H9 (cell line): ENCODE results near the gene TOP1. TPM values are rescaled to one million over a fixed set of nuclear protein-coding genes. Genes with fewer than 3 reads are reported as not detected.

Source experiments
- DNase-seq: peaks from one replicate; pipeline ENCODE4 v3.0.0-alpha.2; 2017
- H2AFZ ChIP-seq: one replicate; pipeline ENCODE4 v1.6.1; 2013; ENCODE audit warnings: mild to moderate bottlenecking, low read length, control low read depth, moderate library complexity
- H2AK5ac ChIP-seq: 2 replicates; pipeline ENCODE4 v1.6.1; 2013; ENCODE audit warnings: low read length, control low read depth, mixed read lengths; ENCODE audit not compliant: insufficient read length
- H2BK120ac ChIP-seq: one replicate; pipeline ENCODE4 v1.6.1; 2013; ENCODE audit warnings: low read depth, mild to moderate bottlenecking, low read length, control low read depth, inconsistent platforms; ENCODE audit not compliant: poor library complexity, severe bottlenecking
- H2BK12ac ChIP-seq: 2 replicates; pipeline ENCODE4 v1.6.1; 2013; ENCODE audit warnings: low read length, control low read depth, mixed read lengths, low read depth; ENCODE audit not compliant: insufficient read length
- H2BK15ac ChIP-seq: 2 replicates; pipeline ENCODE4 v1.6.1; 2013; ENCODE audit warnings: low read depth, low read length, control low read depth
- H2BK20ac ChIP-seq: one replicate; pipeline ENCODE4 v1.6.1; 2013; ENCODE audit warnings: low read depth, mild to moderate bottlenecking, low read length, control low read depth, inconsistent platforms; ENCODE audit not compliant: poor library complexity, severe bottlenecking
- H2BK5ac ChIP-seq: 2 replicates; pipeline ENCODE4 v1.6.1; 2013; ENCODE audit warnings: low read length, control low read depth, mixed read lengths; ENCODE audit not compliant: insufficient read length
- H3K14ac ChIP-seq: 2 replicates; pipeline ENCODE4 v1.6.1; 2013; ENCODE audit warnings: low read length, control low read depth; ENCODE audit not compliant: insufficient read depth
- H3K18ac ChIP-seq: 2 replicates; pipeline ENCODE4 v1.6.1; 2013; ENCODE audit warnings: low read depth, mild to moderate bottlenecking, mixed read lengths, low read length, control low read depth; ENCODE audit not compliant: insufficient read length
- H3K23ac ChIP-seq: 2 replicates; pipeline ENCODE4 v1.6.1; 2013; ENCODE audit warnings: low read length, control low read depth, mixed read lengths, low read depth; ENCODE audit not compliant: insufficient read length
- H3K23me2 ChIP-seq: 2 replicates; pipeline ENCODE4 v1.6.1; 2013; ENCODE audit warnings: low read depth, mild to moderate bottlenecking, mixed read lengths, low read length, control low read depth; ENCODE audit not compliant: insufficient read length, poor library complexity, severe bottlenecking
- H3K27ac ChIP-seq: 2 replicates; pipeline ENCODE4 v1.5.1; 2013; ENCODE audit warnings: low read length, control low read depth, mixed read lengths, low read depth; ENCODE audit not compliant: insufficient read length
- H3K27me3 ChIP-seq: 2 replicates; pipeline ENCODE4 v1.6.1; 2013; ENCODE audit warnings: low read length, control low read depth, inconsistent platforms; ENCODE audit not compliant: insufficient read depth
- H3K4ac ChIP-seq: 2 replicates; pipeline ENCODE4 v1.6.1; 2013; ENCODE audit warnings: low read depth, mild to moderate bottlenecking, control low read depth, inconsistent platforms, low read length, moderate library complexity
- H3K4me1 ChIP-seq: 2 replicates; pipeline ENCODE4 v1.6.1; 2013; ENCODE audit warnings: low read length, control low read depth, inconsistent platforms; ENCODE audit not compliant: insufficient read depth
- H3K4me2 ChIP-seq: 2 replicates; pipeline ENCODE4 v1.6.1; 2013; ENCODE audit warnings: low read length, control low read depth, mixed read lengths; ENCODE audit not compliant: insufficient read length, insufficient read depth
- H3K56ac ChIP-seq: 2 replicates; pipeline ENCODE4 v1.6.1; 2013; ENCODE audit warnings: low read depth, mild to moderate bottlenecking, mixed read lengths, low read length, control low read depth; ENCODE audit not compliant: insufficient read length
- H3K79me1 ChIP-seq: 2 replicates; pipeline ENCODE4 v1.6.1; 2013; ENCODE audit warnings: low read depth, mild to moderate bottlenecking, moderate library complexity, low read length, control low read depth, inconsistent platforms; ENCODE audit not compliant: insufficient read depth, poor library complexity, severe bottlenecking
- H3K79me2 ChIP-seq: 2 replicates; pipeline ENCODE4 v1.6.1; 2013; ENCODE audit warnings: low read length, control low read depth, inconsistent platforms; ENCODE audit not compliant: insufficient read depth
- H3K9ac ChIP-seq: 2 replicates; pipeline ENCODE4 v1.6.1; 2013; ENCODE audit warnings: low read length, control low read depth, mixed read lengths; ENCODE audit not compliant: insufficient read length; ENCODE audit errors: extremely low read depth
- H3K9me3 ChIP-seq: one replicate; pipeline ENCODE4 v1.6.1; 2013; ENCODE audit warnings: low read depth, low read length, inconsistent platforms; ENCODE audit not compliant: control insufficient read depth
- H3T11ph ChIP-seq: one replicate; pipeline ENCODE4 v1.6.1; 2013; ENCODE audit warnings: mild to moderate bottlenecking, low read length, control low read depth, inconsistent platforms
- H4K20me1 ChIP-seq: one replicate; pipeline ENCODE4 v1.6.1; 2013; ENCODE audit not compliant: control insufficient read depth, insufficient read length, insufficient read depth
- H4K5ac ChIP-seq: 2 replicates; pipeline ENCODE4 v1.6.1; 2013; ENCODE audit warnings: low read depth, mild to moderate bottlenecking, mixed read lengths, low read length, control low read depth; ENCODE audit not compliant: insufficient read length
- H4K8ac ChIP-seq: replicated peaks from 2 replicates; pipeline ENCODE4 v1.6.1; 2013; ENCODE audit warnings: low read length, control low read depth, mixed read lengths, low read depth; ENCODE audit not compliant: insufficient read length
- H4K91ac ChIP-seq: 2 replicates; pipeline ENCODE4 v1.6.1; 2013; ENCODE audit warnings: low read depth, mild to moderate bottlenecking, moderate library complexity, mixed read lengths, low read length, control low read depth; ENCODE audit not compliant: insufficient read length
- H3K27ac Mint-ChIP-seq, 3 experiments: 2 replicates in 2 of 3; 3 replicates in 1 of 3; pipeline ENCODE4 v1.8.0; 2020 to 2021; ENCODE audit warnings: mixed read lengths in 3 of 3, mild to moderate bottlenecking in 1 of 3, moderate library complexity in 1 of 3
- H3K27me3 Mint-ChIP-seq: 2 replicates; pipeline ENCODE4 v1.8.0; 2021; ENCODE audit warnings: low read depth, mild to moderate bottlenecking, moderate library complexity, mixed read lengths
- H3K36me3 Mint-ChIP-seq, 3 experiments: 2 replicates in 2 of 3; 3 replicates in 1 of 3; pipeline ENCODE4 v1.8.0; 2020 to 2021; ENCODE audit warnings: low read depth in 3 of 3, mixed read lengths in 3 of 3; ENCODE audit not compliant: insufficient read depth in 1 of 3
- H3K4me1 Mint-ChIP-seq, 2 experiments: 2 replicates each; pipeline ENCODE4 v1.8.0; 2020; ENCODE audit warnings: mixed read lengths in 2 of 2
- H3K4me3 Mint-ChIP-seq, 2 experiments: 2 replicates in 1 of 2; 3 replicates in 1 of 2; pipeline ENCODE4 v1.8.0; 2020 to 2021; ENCODE audit warnings: mild to moderate bottlenecking in 2 of 2, mixed read lengths in 2 of 2, moderate library complexity in 1 of 2
- H3K9me3 Mint-ChIP-seq, 2 experiments: 2 replicates in 1 of 2; 3 replicates in 1 of 2; pipeline ENCODE4 v1.8.0; 2020; ENCODE audit warnings: mild to moderate bottlenecking in 2 of 2, mixed read lengths in 2 of 2, moderate library complexity in 1 of 2
- WGBS: extraction: QIAGEN DNeasy Blood & Tissue Kit; methylation state at CpG from one replicate; pipeline ENCODE4 v1.1.7; 2013; ENCODE audit warnings: missing lambda C conversion rate, low lambda C conversion rate, mixed read lengths; ENCODE audit not compliant: insufficient read length; ENCODE audit errors: extremely low coverage; 5-methylcytosine and 5-hydroxymethylcytosine counted together
- total RNA-seq: library from RNA; stranded (reverse); gene quantifications from 2 replicates; pipeline ENCODE4 v1.2.1, GENCODE V29; 2021
- TF ChIP-seq, protein P1 (sequence below): fragments of 200-600 bp; sonication (generic); conservative IDR thresholded peaks from 3 replicates; pipeline ENCODE4 v1.8.0; 2021; ENCODE audit warnings: antibody characterized with exemption, mild to moderate bottlenecking

TOP1 gene
- total RNA-seq, 1 experiment from 2014 or later: 96.4 TPM

GRCh38 chr20:41119614-41120561 lies 91.3 kb downstream of the TOP1 start:
- WGBS: no CpG with 5 or more reads among the region's 7 CpGs
- DNase-seq: no peak
- no peaks in the 10 kb centered on the region for H3K4me1 Mint-ChIP-seq
- H2BK20ac ChIP-seq: no peak overlapping the region
- TF ChIP-seq, protein P1, sequence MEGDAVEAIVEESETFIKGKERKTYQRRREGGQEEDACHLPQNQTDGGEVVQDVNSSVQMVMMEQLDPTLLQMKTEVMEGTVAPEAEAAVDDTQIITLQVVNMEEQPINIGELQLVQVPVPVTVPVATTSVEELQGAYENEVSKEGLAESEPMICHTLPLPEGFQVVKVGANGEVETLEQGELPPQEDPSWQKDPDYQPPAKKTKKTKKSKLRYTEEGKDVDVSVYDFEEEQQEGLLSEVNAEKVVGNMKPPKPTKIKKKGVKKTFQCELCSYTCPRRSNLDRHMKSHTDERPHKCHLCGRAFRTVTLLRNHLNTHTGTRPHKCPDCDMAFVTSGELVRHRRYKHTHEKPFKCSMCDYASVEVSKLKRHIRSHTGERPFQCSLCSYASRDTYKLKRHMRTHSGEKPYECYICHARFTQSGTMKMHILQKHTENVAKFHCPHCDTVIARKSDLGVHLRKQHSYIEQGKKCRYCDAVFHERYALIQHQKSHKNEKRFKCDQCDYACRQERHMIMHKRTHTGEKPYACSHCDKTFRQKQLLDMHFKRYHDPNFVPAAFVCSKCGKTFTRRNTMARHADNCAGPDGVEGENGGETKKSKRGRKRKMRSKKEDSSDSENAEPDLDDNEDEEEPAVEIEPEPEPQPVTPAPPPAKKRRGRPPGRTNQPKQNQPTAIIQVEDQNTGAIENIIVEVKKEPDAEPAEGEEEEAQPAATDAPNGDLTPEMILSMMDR: no peak
- no peak overlapping the region for H2BK120ac ChIP-seq
- H3K18ac ChIP-seq: no peak overlapping the region
- no peak overlapping the region for H4K91ac ChIP-seq
- no peak overlapping the region for H3K27ac ChIP-seq
- H2AFZ ChIP-seq: no peak overlapping the region
- H3K79me1 ChIP-seq: no peaks in the 10 kb centered on the region
- peaks cover 48 to 86% (median 85%) of the 10 kb centered on the region in 3 experiments; a peak in 6 of 7 replicates for H3K36me3 Mint-ChIP-seq
- no peaks in the 10 kb centered on the region for H3K9me3 ChIP-seq
- no peak overlapping the region for H2AK5ac ChIP-seq
- no peak overlapping the region for H2BK5ac ChIP-seq
- no peaks in the 10 kb centered on the region for H4K20me1 ChIP-seq
- H4K8ac ChIP-seq: no peak overlapping the region
- no peaks in the 10 kb centered on the region for H3K27me3 ChIP-seq
- H2BK15ac ChIP-seq: no peak overlapping the region
- no peak overlapping the region for H2BK12ac ChIP-seq
- no peak overlapping the region for H3K56ac ChIP-seq
- no peaks in the 10 kb centered on the region for H3K23me2 ChIP-seq
- no peak overlapping the region for H3K4ac ChIP-seq
- no peak overlapping the region for H3K23ac ChIP-seq
- no peak overlapping the region for H3K14ac ChIP-seq
- H3K27me3 Mint-ChIP-seq: no peaks in the 10 kb centered on the region
- no peak overlapping the region; a peak in 1 of 7 replicates for H3K27ac Mint-ChIP-seq
- no peak overlapping the region for H3K9ac ChIP-seq
- no peaks in the 10 kb centered on the region for H3K9me3 Mint-ChIP-seq
- no peak overlapping the region for H4K5ac ChIP-seq
- H3K79me2 ChIP-seq: no peaks in the 10 kb centered on the region; the same call in 1 of the 2 replicates
- no peak overlapping the region for H3K4me3 Mint-ChIP-seq
- no peak overlapping the region for H3T11ph ChIP-seq
- H3K4me1 ChIP-seq: no peaks in the 10 kb centered on the region
- H3K4me2 ChIP-seq: no peak overlapping the region
